Astrocyte (in vitro differentiated cells and primary cell): ENCODE results near the gene HBM. TPM values are rescaled to one million over a fixed set of nuclear protein-coding genes. Genes with fewer than 3 reads are reported as not detected.

Experiments
- DNase-seq: peaks from one replicate; pipeline ENCODE4 v3.0.0-alpha.2; 2010; ENCODE audit warnings: low read depth
- FAIRE-seq: peaks from 2 replicates; lab custom pipeline; 2011; peaks lifted over from hg19 to GRCh38; lab: Jason Lieb, UNC
- H2AFZ ChIP-seq: 2 replicates; pipeline ENCODE4 v1.6.0; 2012; ENCODE audit warnings: low read depth, low read length, inconsistent platforms
- H3K27ac ChIP-seq: 2 replicates; pipeline ENCODE4 v1.5.1; 2011; ENCODE audit warnings: low read depth, low read length, inconsistent platforms
- H3K27me3 ChIP-seq: 2 replicates; pipeline ENCODE4 v1.6.0; 2011; ENCODE audit warnings: low read length, inconsistent platforms; ENCODE audit not compliant: insufficient read depth
- H3K36me3 ChIP-seq: 2 replicates; pipeline ENCODE4 v1.5.1; 2011; ENCODE audit warnings: low read length, inconsistent platforms; ENCODE audit not compliant: insufficient read depth
- H3K4me1 ChIP-seq: 2 replicates; pipeline ENCODE4 v1.5.1; 2011; ENCODE audit warnings: low read length, inconsistent platforms; ENCODE audit not compliant: insufficient read depth
- H3K4me2 ChIP-seq: 2 replicates; pipeline ENCODE4 v1.6.0; 2012; ENCODE audit warnings: low read length, inconsistent platforms
- H3K4me3 ChIP-seq: 2 replicates; pipeline ENCODE4 v1.5.1; 2011; ENCODE audit warnings: low read depth, mild to moderate bottlenecking, low read length, inconsistent platforms; ENCODE audit not compliant: insufficient read depth
- H3K79me2 ChIP-seq: 2 replicates; pipeline ENCODE4 v1.6.0; 2012; ENCODE audit warnings: mild to moderate bottlenecking, low read length, inconsistent platforms; ENCODE audit not compliant: insufficient read depth
- H3K9ac ChIP-seq: 2 replicates; pipeline ENCODE4 v1.6.0; 2012; ENCODE audit warnings: mild to moderate bottlenecking, low read length, inconsistent platforms
- H3K9me3 ChIP-seq: 2 replicates; pipeline ENCODE4 v1.5.1; 2012; ENCODE audit warnings: low read depth, mild to moderate bottlenecking, low read length, inconsistent platforms; ENCODE audit not compliant: insufficient read depth
- H4K20me1 ChIP-seq: 2 replicates; pipeline ENCODE4 v1.6.0; 2012; ENCODE audit warnings: low read length, inconsistent platforms; ENCODE audit not compliant: insufficient read depth
- H3K27ac Mint-ChIP-seq: one replicate; pipeline ENCODE4 v1.8.0; 2021; ENCODE audit warnings: mild to moderate bottlenecking, mixed read lengths; ENCODE audit not compliant: unreplicated experiment
- H3K27me3 Mint-ChIP-seq: one replicate; pipeline ENCODE4 v1.8.0; 2021; ENCODE audit warnings: low read depth, mixed read lengths; ENCODE audit not compliant: unreplicated experiment
- H3K36me3 Mint-ChIP-seq: one replicate; pipeline ENCODE4 v1.8.0; 2021; ENCODE audit warnings: low read depth, mixed read lengths; ENCODE audit not compliant: unreplicated experiment
- H3K4me1 Mint-ChIP-seq: one replicate; pipeline ENCODE4 v1.8.0; 2021; ENCODE audit warnings: low read depth, mixed read lengths; ENCODE audit not compliant: unreplicated experiment
- H3K4me3 Mint-ChIP-seq: one replicate; pipeline ENCODE4 v1.8.0; 2021; ENCODE audit warnings: mild to moderate bottlenecking, moderate library complexity, mixed read lengths; ENCODE audit not compliant: unreplicated experiment
- H3K9me3 Mint-ChIP-seq: one replicate; pipeline ENCODE4 v1.8.0; 2021; ENCODE audit warnings: mild to moderate bottlenecking, mixed read lengths; ENCODE audit not compliant: unreplicated experiment
- EZH2 ChIP-seq: IDR thresholded peaks from 2 replicates; pipeline ENCODE4 v1.6.1; 2012; ENCODE audit warnings: mild to moderate bottlenecking, low read length, inconsistent platforms; ENCODE audit not compliant: insufficient read depth
- total RNA-seq: library from RNA; stranded (reverse); gene quantifications from 2 replicates; pipeline ENCODE4 v1.2.1, GENCODE V29; 2021
- TF ChIP-seq, protein P1 (sequence below): IDR thresholded peaks from 2 replicates; pipeline ENCODE4 v1.5.1; 2011; ENCODE audit warnings: low read depth, mild to moderate bottlenecking, inconsistent platforms, low read length, moderate library complexity; ENCODE audit not compliant: insufficient read depth

The HBM gene
- total RNA-seq, 1 donor from 2014 or later, result not detected

DNA sequence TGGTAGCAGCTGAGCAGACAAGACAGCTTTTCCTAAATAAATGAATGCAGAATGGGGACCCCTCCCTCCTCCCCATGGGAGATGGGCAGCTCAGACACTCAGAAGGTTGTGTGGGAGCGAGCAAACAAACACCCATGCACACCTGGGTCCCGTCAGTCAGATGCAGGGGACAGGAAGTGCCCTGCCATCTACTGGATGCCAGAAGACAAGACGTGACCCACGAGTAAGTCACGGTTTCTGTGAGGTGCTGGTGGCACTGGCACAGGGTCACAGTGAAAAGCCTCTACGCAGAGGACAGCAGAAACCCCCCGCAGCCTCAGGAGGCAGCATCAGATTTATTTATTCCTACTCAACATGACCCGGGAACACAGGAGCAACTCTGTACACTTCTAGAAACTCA, 22.9 kb downstream of the HBM start:
- H3K27ac Mint-ChIP-seq, result no peak overlapping the region
- H3K4me3 Mint-ChIP-seq, result no peak overlapping the region
- DNase-seq (no peak), FAIRE-seq (no peak)
- Histone ChIP-seq H3K27ac (no peak overlapping the region), H3K36me3 (peaks cover 37% of the 10 kb centered on the region), H3K27me3 (no peaks in the 10 kb centered on the region), H3K79me2 (peaks cover 6% of the 10 kb centered on the region), H3K4me2 (no peak overlapping the region), H2AFZ (no peak overlapping the region), H4K20me1 (peaks cover 72% of the 10 kb centered on the region), H3K9ac (no peak overlapping the region), H3K9me3 (no peaks in the 10 kb centered on the region), H3K4me1 (no peaks in the 10 kb centered on the region), H3K4me3 (no peak overlapping the region)
- H3K27me3 Mint-ChIP-seq, result no peaks in the 10 kb centered on the region
- H3K9me3 Mint-ChIP-seq, result no peaks in the 10 kb centered on the region
- H3K36me3 Mint-ChIP-seq, result peaks cover 27% of the 10 kb centered on the region
- peaks cover 9% of the 10 kb centered on the region for H3K4me1 Mint-ChIP-seq
- TF ChIP-seq EZH2, result no peak
- TF ChIP-seq, protein P1, sequence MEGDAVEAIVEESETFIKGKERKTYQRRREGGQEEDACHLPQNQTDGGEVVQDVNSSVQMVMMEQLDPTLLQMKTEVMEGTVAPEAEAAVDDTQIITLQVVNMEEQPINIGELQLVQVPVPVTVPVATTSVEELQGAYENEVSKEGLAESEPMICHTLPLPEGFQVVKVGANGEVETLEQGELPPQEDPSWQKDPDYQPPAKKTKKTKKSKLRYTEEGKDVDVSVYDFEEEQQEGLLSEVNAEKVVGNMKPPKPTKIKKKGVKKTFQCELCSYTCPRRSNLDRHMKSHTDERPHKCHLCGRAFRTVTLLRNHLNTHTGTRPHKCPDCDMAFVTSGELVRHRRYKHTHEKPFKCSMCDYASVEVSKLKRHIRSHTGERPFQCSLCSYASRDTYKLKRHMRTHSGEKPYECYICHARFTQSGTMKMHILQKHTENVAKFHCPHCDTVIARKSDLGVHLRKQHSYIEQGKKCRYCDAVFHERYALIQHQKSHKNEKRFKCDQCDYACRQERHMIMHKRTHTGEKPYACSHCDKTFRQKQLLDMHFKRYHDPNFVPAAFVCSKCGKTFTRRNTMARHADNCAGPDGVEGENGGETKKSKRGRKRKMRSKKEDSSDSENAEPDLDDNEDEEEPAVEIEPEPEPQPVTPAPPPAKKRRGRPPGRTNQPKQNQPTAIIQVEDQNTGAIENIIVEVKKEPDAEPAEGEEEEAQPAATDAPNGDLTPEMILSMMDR, result no peak

DNA sequence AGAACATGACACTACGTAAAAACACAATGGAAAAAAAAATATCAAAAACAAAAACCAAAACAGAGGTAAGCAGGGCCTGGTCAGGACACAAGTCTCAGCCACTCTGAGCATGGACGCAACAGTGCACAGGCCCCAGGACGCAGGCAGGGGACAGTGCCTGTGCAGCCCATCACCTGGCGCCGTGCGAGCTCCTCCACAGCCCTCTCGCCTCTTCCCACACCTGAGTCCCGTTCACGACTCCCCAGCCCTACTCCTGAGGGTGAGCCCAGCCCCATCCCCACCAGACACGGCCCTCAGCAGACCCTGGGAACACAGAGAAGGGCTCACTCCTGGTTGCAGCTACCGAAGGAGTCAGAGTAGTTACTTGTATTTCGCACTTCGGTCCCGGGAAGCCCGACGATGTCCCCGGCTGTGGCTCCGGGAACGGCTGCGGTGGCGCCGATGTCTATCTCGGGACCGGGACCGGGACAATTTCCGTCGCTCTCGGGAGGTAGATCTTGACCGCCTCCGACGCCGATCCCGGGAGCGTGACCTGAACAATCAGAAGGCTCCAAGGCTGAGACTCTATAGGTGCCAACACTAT, 23.9 kb downstream of the HBM start:
- Histone ChIP-seq H3K4me1 (no peaks in the 10 kb centered on the region), H3K9ac (no peak overlapping the region), H3K9me3 (no peaks in the 10 kb centered on the region), H3K27me3 (no peaks in the 10 kb centered on the region), H3K27ac (no peak overlapping the region), H3K4me2 (no peak overlapping the region), H3K36me3 (peaks cover 37% of the 10 kb centered on the region), H4K20me1 (peaks cover 73% of the 10 kb centered on the region), H3K79me2 (peaks cover 6% of the 10 kb centered on the region), H2AFZ (no peak overlapping the region), H3K4me3 (no peak overlapping the region)
- H3K27ac Mint-ChIP-seq, result no peak overlapping the region
- no peaks in the 10 kb centered on the region for H3K27me3 Mint-ChIP-seq
- DNase-seq (no peak), FAIRE-seq (no peak)
- peaks cover 31% of the 10 kb centered on the region for H3K36me3 Mint-ChIP-seq
- no peak overlapping the region for H3K4me3 Mint-ChIP-seq
- TF ChIP-seq EZH2, result no peak
- TF ChIP-seq, protein P1, result no peak
- H3K4me1 Mint-ChIP-seq, result peaks cover 9% of the 10 kb centered on the region
- H3K9me3 Mint-ChIP-seq, result no peaks in the 10 kb centered on the region

DNA sequence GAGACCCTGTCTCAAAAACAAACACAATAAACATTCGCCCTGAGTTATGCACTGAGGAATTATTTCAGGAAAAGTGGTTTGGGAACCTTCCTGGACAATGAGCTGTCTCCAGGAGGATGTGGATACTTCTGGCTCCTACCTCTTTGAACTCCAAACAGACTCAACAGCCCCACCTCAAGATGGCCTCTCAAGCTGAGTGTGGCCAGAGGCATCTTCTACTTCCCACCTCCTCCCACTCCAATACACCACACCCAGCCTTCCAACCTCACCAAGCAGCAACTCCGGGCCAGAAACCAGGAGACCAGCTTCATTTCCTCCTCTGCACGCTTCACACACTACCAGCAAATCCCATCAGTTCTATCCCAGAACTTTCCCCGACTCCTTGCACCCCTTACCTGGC, 26.1 kb downstream of the HBM start:
- Histone ChIP-seq H3K9me3 (no peaks in the 10 kb centered on the region), H3K4me3 (no peak overlapping the region), H2AFZ (no peak overlapping the region), H3K9ac (peak overlapping the region; percentile 14), H4K20me1 (peaks cover 75% of the 10 kb centered on the region), H3K4me1 (no peaks in the 10 kb centered on the region), H3K27ac (no peak overlapping the region), H3K36me3 (peaks cover 47% of the 10 kb centered on the region), H3K4me2 (peak overlapping the region; percentile 4), H3K27me3 (no peaks in the 10 kb centered on the region), H3K79me2 (peaks cover 15% of the 10 kb centered on the region)
- Mint-ChIP-seq H3K27ac (peak overlapping the region; percentile 38), H3K27me3 (no peaks in the 10 kb centered on the region), H3K36me3 (peaks cover 31% of the 10 kb centered on the region), H3K4me1 (peaks cover 9% of the 10 kb centered on the region), H3K4me3 (no peak overlapping the region), H3K9me3 (no peaks in the 10 kb centered on the region)
- FAIRE-seq (no peak), DNase-seq (peak; percentile 16)
- TF ChIP-seq EZH2, result no peak
- TF ChIP-seq, protein P1, result no peak
